GM12875 (cell line): ENCODE results near the gene ANKRD23.
"Not testable (repeated sequence)": the region's sequence is repeated elsewhere in the genome, so short reads cannot be mapped to it uniquely, and the experiment has no call there.

Experiments
- H3K4me3 ChIP-seq: one replicate; pipeline ENCODE4 v1.5.1; 2011; ENCODE audit warnings: low read depth, low read length, control low read depth
- TF ChIP-seq, protein P1 (sequence below): IDR thresholded peaks from 2 replicates; pipeline ENCODE4 v1.5.1; 2011; ENCODE audit warnings: low read depth, mild to moderate bottlenecking, control low read depth, inconsistent platforms, low read length, moderate library complexity, borderline replicate concordance; ENCODE audit not compliant: insufficient read depth

The ANKRD23 gene

DNA sequence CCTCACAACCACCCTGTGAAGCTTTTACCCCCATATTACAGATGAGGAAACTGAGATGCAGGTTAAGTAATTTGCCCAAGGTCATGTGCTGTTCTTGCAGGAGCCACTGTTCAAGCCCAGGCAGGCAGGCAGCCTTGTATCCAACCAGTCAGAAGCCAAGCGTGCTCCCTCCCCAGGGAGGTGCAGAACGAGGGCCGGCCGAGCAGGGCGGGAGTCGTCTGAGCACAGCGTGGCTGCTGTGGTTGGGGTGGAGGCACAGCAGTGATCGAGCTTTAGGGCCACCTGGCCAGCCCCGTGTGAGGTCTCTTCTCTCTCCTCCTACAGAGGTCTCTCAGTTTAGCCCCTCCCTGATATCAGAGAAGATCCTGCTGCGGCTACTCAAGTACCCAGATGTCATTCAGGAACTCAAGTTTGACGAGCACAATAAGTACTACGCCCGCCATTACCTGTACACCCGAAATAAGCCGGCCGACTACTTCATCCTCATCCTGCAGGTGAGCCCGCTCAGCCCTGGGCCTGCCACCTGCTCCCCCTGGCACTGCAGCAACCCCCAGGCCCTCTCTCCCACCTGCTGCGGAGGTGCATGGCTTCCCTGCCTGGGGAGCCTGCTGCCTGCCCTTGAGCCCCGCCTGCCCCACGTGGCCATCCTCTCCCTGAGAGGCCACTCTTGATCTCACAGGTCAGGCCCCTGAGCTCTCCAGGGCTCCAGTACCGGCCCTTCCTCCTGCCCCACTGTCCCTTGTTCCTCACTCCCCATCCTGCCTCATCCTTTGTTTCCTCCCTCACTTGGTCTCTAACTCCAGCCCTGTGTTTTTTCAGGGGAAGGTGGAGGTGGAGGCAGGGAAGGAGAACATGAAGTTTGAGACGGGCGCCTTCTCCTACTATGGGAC lies 44.8 kb downstream of the ANKRD23 start:
- no peak overlapping the region for H3K4me3 ChIP-seq
- TF ChIP-seq, protein P1, sequence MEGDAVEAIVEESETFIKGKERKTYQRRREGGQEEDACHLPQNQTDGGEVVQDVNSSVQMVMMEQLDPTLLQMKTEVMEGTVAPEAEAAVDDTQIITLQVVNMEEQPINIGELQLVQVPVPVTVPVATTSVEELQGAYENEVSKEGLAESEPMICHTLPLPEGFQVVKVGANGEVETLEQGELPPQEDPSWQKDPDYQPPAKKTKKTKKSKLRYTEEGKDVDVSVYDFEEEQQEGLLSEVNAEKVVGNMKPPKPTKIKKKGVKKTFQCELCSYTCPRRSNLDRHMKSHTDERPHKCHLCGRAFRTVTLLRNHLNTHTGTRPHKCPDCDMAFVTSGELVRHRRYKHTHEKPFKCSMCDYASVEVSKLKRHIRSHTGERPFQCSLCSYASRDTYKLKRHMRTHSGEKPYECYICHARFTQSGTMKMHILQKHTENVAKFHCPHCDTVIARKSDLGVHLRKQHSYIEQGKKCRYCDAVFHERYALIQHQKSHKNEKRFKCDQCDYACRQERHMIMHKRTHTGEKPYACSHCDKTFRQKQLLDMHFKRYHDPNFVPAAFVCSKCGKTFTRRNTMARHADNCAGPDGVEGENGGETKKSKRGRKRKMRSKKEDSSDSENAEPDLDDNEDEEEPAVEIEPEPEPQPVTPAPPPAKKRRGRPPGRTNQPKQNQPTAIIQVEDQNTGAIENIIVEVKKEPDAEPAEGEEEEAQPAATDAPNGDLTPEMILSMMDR, result no peak

DNA sequence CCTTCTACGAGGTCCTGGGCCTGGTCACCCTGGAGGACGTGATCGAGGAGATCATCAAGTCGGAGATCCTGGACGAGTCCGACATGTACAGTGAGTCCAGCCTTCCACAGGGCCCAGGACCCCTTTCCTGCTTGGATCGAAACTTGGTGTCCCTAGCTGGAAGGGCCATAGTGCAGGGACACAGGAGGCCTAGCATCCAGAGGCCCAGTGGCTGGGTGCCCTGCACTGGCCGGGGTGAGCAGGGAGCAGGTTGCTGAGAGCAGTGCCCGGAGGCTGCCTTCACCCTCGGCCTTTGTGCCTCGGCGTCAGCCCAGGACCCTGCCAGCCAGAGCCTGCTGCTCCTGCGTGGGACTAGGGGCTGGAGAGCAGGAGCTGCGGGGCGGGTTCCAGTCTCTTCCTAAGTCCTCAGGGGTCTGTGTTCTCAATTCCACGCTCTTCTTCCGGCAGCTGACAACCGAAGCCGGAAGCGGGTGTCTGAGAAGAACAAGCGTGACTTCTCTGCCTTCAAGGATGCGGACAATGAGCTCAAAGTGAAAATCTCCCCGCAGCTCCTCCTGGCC lies 46.7 kb downstream of the ANKRD23 start:
- TF ChIP-seq, protein P1, result no peak
- H3K4me3 ChIP-seq, result no peak overlapping the region

DNA sequence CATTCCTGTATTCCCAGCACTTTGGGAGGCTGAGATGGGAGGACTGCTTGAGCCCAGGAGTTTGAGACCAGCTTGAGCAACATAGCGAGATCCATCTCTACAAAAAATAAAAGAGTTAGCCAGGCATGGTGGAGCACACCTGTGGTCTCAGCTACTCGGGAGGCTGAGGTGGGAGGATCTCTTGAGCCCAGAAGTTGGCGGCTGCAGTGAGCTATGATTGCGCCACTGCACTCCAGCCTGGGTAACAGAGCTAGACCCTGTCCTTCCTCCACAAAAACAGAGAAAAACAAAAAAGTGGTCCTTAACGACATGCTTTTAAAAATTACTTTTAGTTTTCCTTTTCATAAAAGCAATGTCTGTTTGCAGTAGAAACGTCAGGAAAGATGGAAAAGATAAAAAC lies 47.3 kb downstream of the ANKRD23 start:
- not testable (repeated sequence) for H3K4me3 ChIP-seq

DNA sequence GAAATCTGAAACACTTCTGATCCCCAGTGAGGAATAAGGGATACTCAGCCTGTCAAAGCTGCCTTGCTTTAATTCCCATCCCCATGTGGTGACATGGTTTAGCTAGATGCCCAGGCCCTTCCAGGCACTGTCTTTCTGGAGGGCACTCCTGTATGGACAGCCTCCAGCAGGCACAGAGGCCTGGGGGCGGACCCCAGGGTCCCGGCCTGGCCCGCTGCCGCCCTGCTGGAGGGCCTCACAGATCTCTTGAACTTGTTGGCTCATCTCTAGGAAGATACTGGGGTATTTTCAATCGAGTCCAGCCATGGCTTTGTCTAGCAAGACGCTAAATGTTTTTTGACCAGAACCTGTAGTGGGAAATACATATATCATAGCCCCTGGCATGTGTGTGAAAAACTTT lies 48.7 kb downstream of the ANKRD23 start:
- TF ChIP-seq, protein P1, result no peak

DNA sequence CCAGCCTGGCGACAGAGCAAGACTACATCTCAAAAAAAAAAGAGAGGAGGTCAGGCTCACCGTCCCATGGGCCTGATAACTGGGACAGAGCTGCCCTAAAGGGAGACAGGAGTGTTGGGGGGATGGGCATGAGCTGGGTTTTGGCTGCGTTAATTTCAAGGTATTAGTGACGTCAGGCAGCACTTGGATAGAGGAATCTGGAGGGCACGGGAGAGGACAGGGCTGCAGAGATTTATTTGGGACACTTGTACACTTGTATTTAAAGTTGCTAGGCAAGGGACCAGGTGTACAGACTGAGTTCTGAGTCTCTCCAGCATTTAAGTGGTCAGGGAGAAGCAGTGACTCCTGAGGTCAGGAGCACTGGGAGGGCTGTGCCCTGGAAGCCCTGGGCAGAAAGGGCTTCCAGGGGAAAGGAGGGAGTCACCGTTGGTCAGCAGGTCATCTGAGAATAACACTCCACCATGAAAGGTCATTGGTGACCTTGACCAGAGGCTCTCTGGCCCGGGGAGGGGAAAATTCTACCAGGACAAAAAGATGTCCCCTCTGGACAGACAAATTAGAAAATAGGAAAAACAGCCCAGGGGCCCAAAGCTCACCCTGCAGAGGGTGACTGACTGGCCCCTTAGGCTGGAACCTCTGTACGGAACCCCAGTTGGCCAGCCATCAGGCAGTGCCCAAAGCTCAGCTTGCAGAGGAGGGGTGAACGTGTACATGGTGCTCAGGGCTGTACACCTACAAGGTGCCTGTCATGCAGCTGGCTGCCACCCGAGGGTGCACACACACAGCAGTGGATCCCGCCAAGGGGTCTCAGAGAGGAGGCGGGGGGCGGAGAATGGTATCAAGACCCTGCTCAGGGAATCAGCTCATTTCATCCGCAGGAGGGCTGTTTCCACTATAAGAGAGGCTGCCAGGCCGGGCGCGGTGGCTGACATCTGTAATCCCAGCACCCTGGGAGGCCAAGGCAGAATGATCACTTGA lies 50.8 kb downstream of the ANKRD23 start:
- TF ChIP-seq, protein P1, result no peak
- H3K4me3 ChIP-seq, result no peak overlapping the region

More for the DNA sequence above, 48.7 kb downstream of the ANKRD23 start:
- H3K4me3 ChIP-seq, result no peak overlapping the region

DNA sequence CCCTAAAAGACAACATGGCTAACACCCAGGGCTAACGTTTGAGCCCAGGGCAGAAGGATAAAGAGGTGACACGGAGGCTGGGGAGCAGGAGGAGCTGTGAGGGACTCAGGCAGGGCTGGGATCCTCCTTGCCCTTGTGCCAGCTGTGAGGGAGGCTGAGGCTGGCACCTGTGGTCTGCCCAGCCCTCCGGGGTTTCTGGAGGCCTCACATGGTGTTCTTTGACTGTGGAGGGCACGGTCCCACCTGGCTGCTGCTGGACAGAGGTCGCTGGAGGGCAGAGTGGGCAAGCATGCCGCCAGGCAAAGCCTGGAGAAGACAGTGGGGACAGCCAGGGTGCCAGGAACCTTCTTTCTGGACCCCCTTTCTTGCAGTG lies 54.6 kb downstream of the ANKRD23 start:
- H3K4me3 ChIP-seq, result no peak overlapping the region
- TF ChIP-seq, protein P1, result no peak
